Measurements from ENCODE around the gene ZNF668.

- TF ChIP-seq HDGF (IDR thresholded peaks at IDR 0.05; ENCODE audit: borderline replicate concordance) (no peak), FOXM1 (IDR thresholded peaks at IDR 0.05; ENCODE audit: borderline replicate concordance) (no peak), SP1 (IDR thresholded peaks at IDR 0.05) (no peak), NFRKB (IDR thresholded peaks at IDR 0.05) (no peak), TARDBP (IDR thresholded peaks at IDR 0.05) (no peak), ARNT (IDR thresholded peaks at IDR 0.05) (no peak), ZNF384 (IDR thresholded peaks at IDR 0.05) (no peak), FOXA1 (IDR thresholded peaks at IDR 0.05) (no peak), BHLHE40 (IDR thresholded peaks at IDR 0.05; ENCODE audit: borderline replicate concordance) (no peak), CTBP1 (IDR thresholded peaks at IDR 0.05; ENCODE audit: borderline replicate concordance) (no peak), ELF4 (IDR thresholded peaks at IDR 0.05) (no peak), FOXK2 (IDR thresholded peaks at IDR 0.05) (no peak), SUZ12 (IDR thresholded peaks at IDR 0.05) (no peak)
- TF ChIP-seq, protein P1, sequence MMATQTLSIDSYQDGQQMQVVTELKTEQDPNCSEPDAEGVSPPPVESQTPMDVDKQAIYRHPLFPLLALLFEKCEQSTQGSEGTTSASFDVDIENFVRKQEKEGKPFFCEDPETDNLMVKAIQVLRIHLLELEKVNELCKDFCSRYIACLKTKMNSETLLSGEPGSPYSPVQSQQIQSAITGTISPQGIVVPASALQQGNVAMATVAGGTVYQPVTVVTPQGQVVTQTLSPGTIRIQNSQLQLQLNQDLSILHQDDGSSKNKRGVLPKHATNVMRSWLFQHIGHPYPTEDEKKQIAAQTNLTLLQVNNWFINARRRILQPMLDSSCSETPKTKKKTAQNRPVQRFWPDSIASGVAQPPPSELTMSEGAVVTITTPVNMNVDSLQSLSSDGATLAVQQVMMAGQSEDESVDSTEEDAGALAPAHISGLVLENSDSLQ (IDR thresholded peaks at IDR 0.05), result no peak
Measured at GRCh38 chr16:31061126-31061812, 12.8 kb downstream of the ZNF668 start.
